ENCODE measurements around the gene DBN1. TPM values are rescaled to one million over a fixed set of nuclear protein-coding genes. Genes with fewer than 3 reads are reported as not detected.

The DBN1 gene
- total and polyA plus RNA-seq, 2 experiments from 2014 or later = 185 to 295 TPM

- no peak overlapping the region for H3K4me3 ChIP-seq
- no peaks in the 10 kb centered on the region for H3K4me1 ChIP-seq (ENCODE audit: low read depth)
- H3K27ac ChIP-seq = no peak overlapping the region
- peaks cover 40% of the 10 kb centered on the region for H3K36me3 ChIP-seq
- no peak for DNase-seq (ENCODE audit: low read depth in 1 of 2, low spot score in 1 of 2)
- H3K27me3 ChIP-seq = no peaks in the 10 kb centered on the region
- H3K9me3 ChIP-seq (ENCODE audit: low read depth) = no peaks in the 10 kb centered on the region
- TF ChIP-seq, protein P1, sequence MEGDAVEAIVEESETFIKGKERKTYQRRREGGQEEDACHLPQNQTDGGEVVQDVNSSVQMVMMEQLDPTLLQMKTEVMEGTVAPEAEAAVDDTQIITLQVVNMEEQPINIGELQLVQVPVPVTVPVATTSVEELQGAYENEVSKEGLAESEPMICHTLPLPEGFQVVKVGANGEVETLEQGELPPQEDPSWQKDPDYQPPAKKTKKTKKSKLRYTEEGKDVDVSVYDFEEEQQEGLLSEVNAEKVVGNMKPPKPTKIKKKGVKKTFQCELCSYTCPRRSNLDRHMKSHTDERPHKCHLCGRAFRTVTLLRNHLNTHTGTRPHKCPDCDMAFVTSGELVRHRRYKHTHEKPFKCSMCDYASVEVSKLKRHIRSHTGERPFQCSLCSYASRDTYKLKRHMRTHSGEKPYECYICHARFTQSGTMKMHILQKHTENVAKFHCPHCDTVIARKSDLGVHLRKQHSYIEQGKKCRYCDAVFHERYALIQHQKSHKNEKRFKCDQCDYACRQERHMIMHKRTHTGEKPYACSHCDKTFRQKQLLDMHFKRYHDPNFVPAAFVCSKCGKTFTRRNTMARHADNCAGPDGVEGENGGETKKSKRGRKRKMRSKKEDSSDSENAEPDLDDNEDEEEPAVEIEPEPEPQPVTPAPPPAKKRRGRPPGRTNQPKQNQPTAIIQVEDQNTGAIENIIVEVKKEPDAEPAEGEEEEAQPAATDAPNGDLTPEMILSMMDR (IDR thresholded peaks at IDR 0.05; ENCODE audit: low read depth, low read length) = no peak
Observed at GRCh38 chr5:177511181-177511580, 37.7 kb upstream of the DBN1 start.

DNA sequence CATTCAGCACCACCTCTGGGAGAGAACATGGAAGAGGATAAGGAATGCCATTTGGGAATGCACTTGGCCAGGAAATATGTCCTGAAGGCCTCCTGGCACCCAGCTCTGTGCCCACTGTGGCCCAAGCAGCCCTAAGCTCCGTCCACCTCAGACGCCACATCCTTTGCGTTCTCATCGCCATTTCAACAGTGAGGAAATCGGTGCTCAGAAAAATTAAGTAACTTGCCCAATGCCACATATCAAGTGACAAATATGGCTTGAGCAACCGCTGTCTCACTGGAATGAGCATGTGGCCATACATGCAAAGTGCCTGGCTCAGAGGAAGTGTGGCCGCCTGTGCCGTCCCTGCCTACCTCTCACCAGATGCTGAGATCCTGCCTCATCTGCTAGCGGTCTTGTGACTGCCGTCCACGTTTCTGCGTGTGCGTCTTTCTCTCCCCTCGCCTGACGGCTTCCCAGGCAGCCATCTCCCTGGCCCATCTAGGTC lies 37.2 kb upstream of the DBN1 start:
- Histone ChIP-seq H3K27ac (no peak overlapping the region), H3K27me3 (no peaks in the 10 kb centered on the region), H3K4me1 (ENCODE audit: low read depth) (no peaks in the 10 kb centered on the region), H3K9me3 (ENCODE audit: low read depth) (no peaks in the 10 kb centered on the region), H3K36me3 (peaks cover 38% of the 10 kb centered on the region), H3K4me3 (no peak overlapping the region)
- TF ChIP-seq, protein P1 (IDR thresholded peaks at IDR 0.05; ENCODE audit: low read depth, low read length) = no peak
- DNase-seq (ENCODE audit: low read depth in 1 of 2, low spot score in 1 of 2) = no peak

GRCh38 chr5:177509991-177510566 lies 36.6 kb upstream of the DBN1 start:
- H3K36me3 ChIP-seq = peaks cover 34% of the 10 kb centered on the region
- no peak for DNase-seq (ENCODE audit: low read depth in 1 of 2, low spot score in 1 of 2)
- TF ChIP-seq, protein P1 (IDR thresholded peaks at IDR 0.05; ENCODE audit: low read depth, low read length) = no peak
- H3K27me3 ChIP-seq = no peaks in the 10 kb centered on the region
- H3K27ac ChIP-seq = no peak overlapping the region
- no peak overlapping the region for H3K4me3 ChIP-seq
- H3K4me1 ChIP-seq (ENCODE audit: low read depth) = no peaks in the 10 kb centered on the region
- no peaks in the 10 kb centered on the region for H3K9me3 ChIP-seq (ENCODE audit: low read depth)

GRCh38 chr5:177509381-177509951 lies 36.0 kb upstream of the DBN1 start, which contains the start of gene DOK3:
TSS of gene DOK3 (minus strand) at chr5:177509826. CDS start at chr5:177509540, 286 bp downstream.
- H3K36me3 ChIP-seq = peaks cover 29% of the 10 kb centered on the region
- no peaks in the 10 kb centered on the region for H3K4me1 ChIP-seq (ENCODE audit: low read depth)
- no peak for DNase-seq (ENCODE audit: low read depth in 1 of 2, low spot score in 1 of 2)
- no peaks in the 10 kb centered on the region for H3K27me3 ChIP-seq
- no peak within 1 kb of the TSS for H3K4me3 ChIP-seq
- TF ChIP-seq, protein P1 (IDR thresholded peaks at IDR 0.05; ENCODE audit: low read depth, low read length) = no peak
- H3K9me3 ChIP-seq (ENCODE audit: low read depth) = no peaks in the 10 kb centered on the region
- no peak within 1 kb of the TSS for H3K27ac ChIP-seq

DNA sequence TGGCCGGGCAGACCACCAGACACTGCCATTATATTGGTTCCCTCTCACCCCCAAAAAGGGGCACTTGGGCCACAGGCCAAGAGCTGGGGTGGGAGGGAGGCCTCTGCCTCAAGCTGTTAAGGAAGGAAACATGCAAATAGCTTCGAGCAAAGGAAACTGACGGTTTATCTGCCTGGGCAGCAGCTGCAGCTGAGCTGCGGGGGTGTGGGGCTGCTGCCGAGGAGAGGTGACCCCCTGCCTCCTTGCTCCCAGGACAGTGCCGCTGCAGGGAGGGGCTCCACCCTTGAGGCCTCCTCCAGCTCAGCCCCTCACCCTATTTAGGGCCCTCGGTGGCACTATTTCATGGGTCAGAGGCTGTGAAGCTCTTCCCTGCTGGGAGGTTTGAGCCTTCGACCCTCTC lies 35.4 kb upstream of the DBN1 start:
- TF ChIP-seq, protein P1 (IDR thresholded peaks at IDR 0.05; ENCODE audit: low read depth, low read length) = no peak
- Histone ChIP-seq H3K27ac (no peak overlapping the region), H3K9me3 (ENCODE audit: low read depth) (no peaks in the 10 kb centered on the region), H3K36me3 (peaks cover 24% of the 10 kb centered on the region), H3K4me1 (ENCODE audit: low read depth) (no peaks in the 10 kb centered on the region), H3K4me3 (no peak overlapping the region), H3K27me3 (no peaks in the 10 kb centered on the region)
- no peak for DNase-seq (ENCODE audit: low read depth in 1 of 2, low spot score in 1 of 2)
